ENCODE measurements around the gene TBC1D1. TPM values are rescaled to one million over a fixed set of nuclear protein-coding genes. Genes with fewer than 3 reads are reported as not detected.

TBC1D1 gene
- total RNA-seq, 1 donor: 66.6 TPM

- no peaks in the 10 kb centered on the region for H3K9me3 ChIP-seq (ENCODE audit: low read depth, low read length)
- no peaks in the 10 kb centered on the region for H3K79me2 ChIP-seq (ENCODE audit: insufficient read depth, low read length)
- H3K27ac ChIP-seq (ENCODE audit: low read depth, low read length): peak overlapping the region; percentile 61
- no peak for TF ChIP-seq CTCF (IDR thresholded peaks at IDR 0.05; ENCODE audit: extremely low read depth, low read depth, low read length)
- no peak overlapping the region for H2AFZ ChIP-seq (ENCODE audit: low read length)
- H3K4me1 ChIP-seq (ENCODE audit: insufficient read depth, low read length): peaks cover 39% of the 10 kb centered on the region
- H4K20me1 ChIP-seq (ENCODE audit: insufficient read depth, low read length): no peaks in the 10 kb centered on the region
- no peaks in the 10 kb centered on the region for H3K36me3 ChIP-seq (ENCODE audit: insufficient read depth, low read length)
- H3K4me3 ChIP-seq (ENCODE audit: insufficient read depth, low read length): no peak overlapping the region
- H3K27me3 ChIP-seq (ENCODE audit: insufficient read depth, low read length): no peaks in the 10 kb centered on the region
- H3K4me2 ChIP-seq (ENCODE audit: insufficient read depth, low read length): no peak overlapping the region
- DNase-seq (ENCODE audit: insufficient read length, low spot score, missing footprints): no peak
Observed at GRCh38 chr4:38149472-38149996, 258.6 kb downstream of the TBC1D1 start.

- Histone ChIP-seq H3K27ac (ENCODE audit: low read depth, low read length) (peak overlapping the region; percentile 61), H3K9me3 (ENCODE audit: low read depth, low read length) (no peaks in the 10 kb centered on the region), H4K20me1 (ENCODE audit: insufficient read depth, low read length) (no peaks in the 10 kb centered on the region), H3K4me1 (ENCODE audit: insufficient read depth, low read length) (peaks cover 38% of the 10 kb centered on the region), H3K79me2 (ENCODE audit: insufficient read depth, low read length) (no peaks in the 10 kb centered on the region), H3K36me3 (ENCODE audit: insufficient read depth, low read length) (no peaks in the 10 kb centered on the region), H3K4me3 (ENCODE audit: insufficient read depth, low read length) (no peak overlapping the region), H2AFZ (ENCODE audit: low read length) (no peak overlapping the region), H3K4me2 (ENCODE audit: insufficient read depth, low read length) (peak overlapping the region; percentile 6), H3K27me3 (ENCODE audit: insufficient read depth, low read length) (no peaks in the 10 kb centered on the region)
- peak; percentile 85 for DNase-seq (ENCODE audit: insufficient read length, low spot score, missing footprints)
- no peak for TF ChIP-seq CTCF (IDR thresholded peaks at IDR 0.05; ENCODE audit: extremely low read depth, low read depth, low read length)
Observed at GRCh38 chr4:38149997-38150671, 259.2 kb downstream of the TBC1D1 start.

- Histone ChIP-seq H4K20me1 (ENCODE audit: insufficient read depth, low read length) (no peaks in the 10 kb centered on the region), H3K79me2 (ENCODE audit: insufficient read depth, low read length) (no peaks in the 10 kb centered on the region), H3K36me3 (ENCODE audit: insufficient read depth, low read length) (no peaks in the 10 kb centered on the region), H3K4me2 (ENCODE audit: insufficient read depth, low read length) (peak overlapping the region; percentile 6), H3K27ac (ENCODE audit: low read depth, low read length) (peak overlapping the region; percentile 61), H3K9me3 (ENCODE audit: low read depth, low read length) (no peaks in the 10 kb centered on the region), H3K4me1 (ENCODE audit: insufficient read depth, low read length) (peaks cover 32% of the 10 kb centered on the region), H2AFZ (ENCODE audit: low read length) (no peak overlapping the region), H3K27me3 (ENCODE audit: insufficient read depth, low read length) (no peaks in the 10 kb centered on the region), H3K4me3 (ENCODE audit: insufficient read depth, low read length) (no peak overlapping the region)
- TF ChIP-seq CTCF (IDR thresholded peaks at IDR 0.05; ENCODE audit: extremely low read depth, low read depth, low read length): no peak
- peak; percentile 88 for DNase-seq (ENCODE audit: insufficient read length, low spot score, missing footprints)
Observed at GRCh38 chr4:38150766-38151165, 259.9 kb downstream of the TBC1D1 start.

DNA sequence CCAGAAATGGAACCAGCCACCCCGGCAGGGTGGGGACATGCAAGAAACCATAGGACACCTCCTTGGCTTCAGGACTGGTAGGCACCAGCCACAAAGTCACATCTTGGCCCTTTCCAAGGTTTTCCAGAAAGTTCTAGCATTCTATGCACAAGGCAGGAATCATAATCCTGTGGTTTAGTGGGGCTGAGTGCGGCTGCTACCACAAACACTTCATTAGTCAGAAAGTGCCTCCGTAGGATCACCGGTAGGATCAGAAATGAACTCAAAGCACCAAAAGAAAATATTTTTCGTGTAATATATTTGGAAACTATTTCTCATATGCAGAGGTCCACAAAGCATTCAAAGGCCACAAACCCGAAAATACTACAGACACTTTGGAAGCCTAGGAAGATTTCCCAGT, 261.0 kb downstream of the TBC1D1 start:
- H3K4me3 ChIP-seq (ENCODE audit: insufficient read depth, low read length): no peak overlapping the region
- peak overlapping the region; percentile 61 for H3K27ac ChIP-seq (ENCODE audit: low read depth, low read length)
- TF ChIP-seq CTCF (IDR thresholded peaks at IDR 0.05; ENCODE audit: extremely low read depth, low read depth, low read length): no peak
- H3K36me3 ChIP-seq (ENCODE audit: insufficient read depth, low read length): no peaks in the 10 kb centered on the region
- DNase-seq (ENCODE audit: insufficient read length, low spot score, missing footprints): no peak
- H3K79me2 ChIP-seq (ENCODE audit: insufficient read depth, low read length): no peaks in the 10 kb centered on the region
- peaks cover 26% of the 10 kb centered on the region for H3K4me1 ChIP-seq (ENCODE audit: insufficient read depth, low read length)
- H4K20me1 ChIP-seq (ENCODE audit: insufficient read depth, low read length): no peaks in the 10 kb centered on the region
- H3K9me3 ChIP-seq (ENCODE audit: low read depth, low read length): no peaks in the 10 kb centered on the region
- H3K27me3 ChIP-seq (ENCODE audit: insufficient read depth, low read length): no peaks in the 10 kb centered on the region
- peak overlapping the region; percentile 18 for H3K4me2 ChIP-seq (ENCODE audit: insufficient read depth, low read length)
- H2AFZ ChIP-seq (ENCODE audit: low read length): peak overlapping the region; percentile 56

Measured in osteoblast (primary cell).